ENCODE results near the gene ABHD17B.
"Not testable (repeated sequence)": the region's sequence is repeated elsewhere in the genome, so short reads cannot be mapped to it uniquely, and the experiment has no call there.

Gene ABHD17B

DNA sequence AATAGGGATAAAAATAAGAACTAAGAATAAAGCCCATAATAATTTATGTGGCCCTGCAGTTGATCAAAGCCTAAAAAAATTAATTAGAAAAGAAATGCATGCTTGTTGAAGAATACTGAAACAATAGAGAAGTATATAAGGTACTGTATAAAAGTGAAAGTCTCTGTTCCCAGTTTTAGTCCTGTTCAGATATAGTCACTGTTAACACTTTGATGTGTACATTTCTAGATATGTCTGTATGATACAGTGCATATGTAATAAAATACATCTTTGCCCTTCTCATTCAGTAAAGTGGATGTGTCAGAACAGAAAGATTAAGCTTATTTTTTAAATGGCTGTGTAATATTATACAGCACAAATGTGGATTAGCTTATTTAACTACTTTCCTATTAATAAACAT is 4.5 kb upstream of the ABHD17B start:
- DNase-seq (ENCODE audit: low read depth), result no peak

DNA sequence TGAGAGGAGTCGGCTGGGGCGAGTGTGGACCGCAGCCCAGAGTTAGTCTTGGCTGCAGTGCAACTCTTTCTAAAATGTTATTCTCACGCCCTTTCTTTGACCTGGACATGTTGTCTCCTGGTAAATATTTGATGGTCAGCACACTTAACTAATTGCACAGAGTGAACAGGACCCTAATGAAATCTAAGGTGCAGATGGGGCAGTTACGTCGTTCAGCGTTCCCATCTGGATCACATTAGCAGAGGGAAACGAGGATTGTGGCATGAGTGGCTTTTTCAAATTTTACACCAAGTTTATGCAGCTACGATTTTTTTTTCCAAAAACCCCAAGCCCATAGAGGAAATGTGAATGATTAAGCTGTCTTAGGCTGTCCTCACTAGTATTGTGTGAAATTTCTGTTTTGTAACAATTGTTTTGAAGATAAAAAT is 929 bp upstream of the ABHD17B start:
- no peak for DNase-seq (ENCODE audit: low read depth)

DNA sequence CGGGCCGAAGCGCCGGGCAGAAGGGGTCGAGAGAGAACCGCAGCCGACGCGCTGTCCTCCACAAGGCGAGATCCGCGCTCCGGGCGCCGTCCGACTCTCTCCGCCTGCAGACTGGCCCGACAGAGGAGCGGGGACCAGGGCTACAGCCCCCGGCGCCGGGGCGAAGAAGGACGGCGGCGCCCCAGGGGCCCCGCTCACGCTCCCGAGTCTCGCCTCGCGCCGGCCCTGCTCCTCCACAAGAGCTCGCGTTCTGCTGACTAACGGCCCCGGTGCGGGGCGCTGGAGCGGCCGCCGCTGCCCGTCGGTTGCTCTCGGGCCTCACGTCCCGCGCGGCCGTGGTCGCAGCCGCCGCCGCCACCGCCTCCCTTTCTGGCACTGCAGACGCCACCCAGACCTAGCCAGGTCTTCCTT is 338 bp downstream of the ABHD17B start:
- no peak for DNase-seq (ENCODE audit: low read depth)

DNA sequence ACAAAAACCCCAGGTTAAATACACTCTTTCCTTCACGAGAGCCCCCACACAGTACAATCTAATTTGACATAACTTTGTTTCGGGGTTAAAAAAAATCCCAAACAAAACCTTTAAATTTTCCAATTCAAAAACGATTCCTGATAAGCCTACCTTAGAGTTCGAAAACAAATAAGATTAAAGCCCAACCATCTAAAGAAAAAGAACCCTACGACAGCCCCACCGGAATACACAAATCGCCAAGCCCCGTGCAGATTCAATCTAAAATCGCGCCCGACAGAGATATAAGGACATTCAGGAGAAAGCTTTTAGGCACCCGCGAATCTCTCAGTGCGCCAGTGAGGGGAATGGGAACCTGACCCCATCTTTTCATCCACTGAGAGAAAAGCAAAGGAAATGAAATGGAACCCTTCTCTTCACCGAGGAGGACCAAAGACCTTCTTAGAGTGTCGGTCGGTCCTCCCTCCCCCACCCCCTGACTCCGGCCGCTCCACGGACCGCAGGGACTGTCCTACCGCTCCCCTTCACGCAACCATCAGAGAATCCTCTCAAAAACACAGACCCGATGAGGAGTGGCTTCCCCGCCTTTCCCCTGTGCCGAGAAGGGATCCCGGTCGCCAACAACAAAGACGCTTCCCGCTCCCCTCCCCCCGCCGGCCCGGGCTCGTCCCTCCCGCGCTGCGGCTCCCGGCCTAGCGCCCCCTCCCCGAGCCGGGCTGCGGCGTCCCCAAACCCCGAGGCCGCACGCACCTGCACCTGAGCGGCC is 925 bp downstream of the ABHD17B start:
- no peak for DNase-seq (ENCODE audit: low read depth)

DNA sequence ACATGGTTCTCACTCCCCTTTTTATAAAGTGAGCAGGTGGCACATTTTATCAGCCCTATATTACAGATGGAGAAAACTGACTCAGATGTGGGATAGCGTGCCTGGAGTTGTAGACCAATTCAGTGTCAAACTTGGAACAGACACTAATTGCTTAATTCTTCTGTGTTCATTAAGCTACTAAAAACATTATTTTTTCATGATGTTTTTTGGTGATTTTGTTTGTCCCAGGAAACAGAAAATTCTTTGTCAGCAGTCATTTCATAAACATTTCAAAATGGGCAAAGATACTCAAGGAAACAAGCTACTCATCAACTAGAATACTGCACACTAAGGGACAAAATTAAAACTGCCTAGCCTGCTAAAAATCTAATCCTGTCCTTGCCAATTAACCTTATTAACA is 2.2 kb downstream of the ABHD17B start:
- DNase-seq (ENCODE audit: low read depth), result no peak

DNA sequence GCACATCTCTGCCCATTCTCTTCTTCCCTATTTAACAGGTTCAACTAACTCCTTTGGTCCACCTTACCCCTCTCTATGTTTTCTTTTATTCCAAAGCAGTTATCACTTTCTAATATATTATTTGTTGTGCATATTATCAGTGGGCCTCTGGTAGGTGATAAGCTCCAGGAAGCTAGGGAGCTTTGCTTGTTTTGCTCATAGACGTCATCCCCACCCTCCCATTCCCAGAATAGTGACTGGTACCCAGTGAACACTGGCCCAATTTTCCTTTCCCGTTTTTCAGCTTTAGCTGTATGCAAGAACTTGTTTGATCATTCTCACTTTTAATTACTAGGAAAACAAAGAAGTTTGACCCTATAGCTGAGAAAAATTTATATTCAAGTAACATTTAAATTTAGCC is 6.9 kb downstream of the ABHD17B start:
- DNase-seq (ENCODE audit: low read depth), result no peak

DNA sequence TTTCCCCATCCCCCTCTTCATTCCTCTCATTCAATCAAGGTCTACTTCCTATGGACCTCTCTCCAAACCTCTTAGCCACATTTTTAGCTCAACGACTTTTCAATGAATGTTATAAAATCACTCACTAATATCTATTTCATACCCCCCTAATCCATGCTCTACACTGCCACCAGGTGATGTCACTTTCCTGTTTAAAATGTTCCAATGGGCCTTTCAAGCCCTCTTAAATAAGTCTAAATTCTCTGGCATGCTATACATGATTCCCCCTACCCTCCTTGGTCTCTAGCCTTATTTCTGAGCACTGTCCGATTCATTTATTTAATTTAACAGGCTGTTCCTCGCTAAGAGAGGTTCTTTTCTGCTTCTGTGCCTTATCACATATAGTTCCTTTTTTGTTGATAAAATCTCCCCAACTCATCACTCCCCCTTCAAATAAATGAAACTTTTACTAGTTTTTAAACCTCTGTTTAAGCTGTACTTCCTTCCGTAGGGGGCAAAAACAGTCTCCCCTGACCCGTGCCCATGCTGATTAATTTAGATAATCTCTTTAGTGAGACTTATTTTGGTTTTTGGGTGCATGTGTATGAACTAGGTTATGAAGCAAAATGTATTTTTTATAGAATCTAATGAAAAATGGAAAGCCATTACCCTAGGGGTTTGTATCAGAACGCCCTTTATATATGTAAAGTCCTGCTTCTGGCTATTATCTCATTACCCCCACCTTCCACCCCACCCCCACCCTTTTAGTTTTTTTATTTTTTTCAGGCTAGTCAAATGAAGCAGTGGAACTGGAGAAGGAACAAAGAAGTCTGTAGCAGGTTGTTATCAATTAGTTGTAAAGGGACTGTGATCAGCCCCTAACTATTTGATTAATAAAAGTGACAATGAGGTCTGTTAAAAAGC is 9.0 kb downstream of the ABHD17B start:
- no peak for DNase-seq (ENCODE audit: low read depth)

DNA sequence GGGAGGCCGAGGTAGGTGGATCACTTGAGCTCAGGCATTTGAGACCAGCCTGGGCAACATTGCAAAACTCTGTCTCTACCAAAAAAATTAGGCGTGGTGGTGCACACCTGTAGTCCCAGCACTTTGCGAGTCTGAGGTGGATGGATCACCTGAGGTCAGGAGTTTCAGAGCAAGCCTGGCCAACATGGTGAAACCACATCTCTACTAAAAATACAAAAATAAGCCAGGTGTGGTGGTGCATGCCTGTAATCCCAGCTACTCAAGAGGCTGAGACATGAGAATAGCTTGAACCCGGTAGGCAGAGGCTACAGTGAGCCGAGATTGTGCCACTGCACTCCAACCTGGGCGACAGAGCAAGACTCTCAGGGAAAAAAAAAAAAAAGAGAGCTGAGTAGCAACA is 12.2 kb downstream of the ABHD17B start:
- DNase-seq (ENCODE audit: low read depth), result not testable (repeated sequence)

DNA sequence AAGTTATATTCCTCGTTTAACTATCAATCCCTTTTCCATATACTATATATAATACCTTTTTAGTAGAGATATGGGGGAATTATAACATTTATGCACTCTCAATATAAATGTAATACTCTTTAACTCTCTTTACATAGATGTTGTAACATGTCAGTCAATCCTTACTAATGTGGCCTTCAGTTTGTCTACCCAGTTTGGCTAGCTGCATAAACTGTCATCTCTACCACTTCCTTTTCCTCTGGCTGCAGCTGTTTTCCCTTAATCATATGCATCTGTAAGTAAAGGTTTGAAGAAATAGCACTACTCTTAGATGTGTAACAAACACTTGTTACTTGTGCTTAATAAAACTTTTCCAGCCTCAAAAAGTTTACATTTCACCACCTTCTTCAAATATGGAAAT is 13.4 kb downstream of the ABHD17B start:
- DNase-seq (ENCODE audit: low read depth), result no peak

DNA sequence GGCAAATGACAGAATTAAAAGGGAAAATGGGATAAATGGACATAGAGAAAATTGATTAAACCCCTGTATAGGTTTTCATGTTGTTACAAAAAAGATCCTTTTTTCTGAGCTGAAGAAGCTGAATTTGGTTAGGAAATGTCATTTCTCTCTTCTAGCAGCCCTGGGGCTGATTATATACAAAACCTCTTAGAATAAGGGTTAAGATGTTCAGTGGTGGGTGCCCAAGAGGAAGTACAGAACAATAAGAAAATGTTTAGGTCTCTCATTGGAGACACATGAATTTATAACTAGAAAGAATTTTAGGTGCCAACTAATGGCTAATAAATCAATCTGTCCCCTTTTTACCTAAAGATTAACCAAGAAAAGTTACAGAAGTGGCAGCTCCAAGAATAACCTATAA is 14.2 kb downstream of the ABHD17B start:
- no peak for DNase-seq (ENCODE audit: low read depth)

DNA sequence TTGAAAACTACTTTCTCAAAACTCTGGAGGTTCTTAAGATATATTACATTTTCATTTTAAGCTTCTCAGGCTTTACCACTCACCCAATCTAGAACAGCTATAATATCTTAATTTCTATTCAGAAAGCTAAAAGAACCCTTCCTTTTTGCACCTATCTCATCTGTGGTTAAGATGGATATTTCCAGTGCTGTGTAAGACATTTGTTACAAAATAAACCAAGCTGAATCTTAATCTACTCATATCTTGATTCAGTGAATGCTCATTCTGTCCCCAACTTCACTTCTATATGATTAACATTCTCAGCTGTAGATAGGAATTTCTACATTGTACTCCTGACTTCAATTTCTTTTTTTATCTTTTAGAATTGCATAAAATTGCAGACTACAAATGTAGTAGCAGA is 15.0 kb downstream of the ABHD17B start:
- no peak for DNase-seq (ENCODE audit: low read depth)

DNA sequence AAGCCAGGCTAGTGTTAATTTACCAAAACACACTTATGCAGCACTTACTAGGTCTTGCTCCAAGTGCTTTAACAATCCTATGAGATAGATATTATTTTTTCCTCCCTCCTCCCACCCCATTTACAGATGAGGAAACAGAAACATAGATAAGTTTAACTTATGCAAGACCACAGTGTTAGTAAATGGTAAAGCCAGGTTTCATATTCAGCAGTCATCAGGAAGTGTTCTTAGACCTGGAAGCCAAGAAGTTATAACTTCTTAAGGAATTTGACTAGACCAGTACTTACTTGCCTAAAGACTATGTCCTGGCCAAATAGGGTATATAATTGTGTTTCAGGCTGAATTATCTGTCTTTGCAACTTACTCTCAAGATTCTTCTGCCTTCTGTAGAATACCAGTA is 15.9 kb downstream of the ABHD17B start:
- DNase-seq (ENCODE audit: low read depth), result no peak

DNA sequence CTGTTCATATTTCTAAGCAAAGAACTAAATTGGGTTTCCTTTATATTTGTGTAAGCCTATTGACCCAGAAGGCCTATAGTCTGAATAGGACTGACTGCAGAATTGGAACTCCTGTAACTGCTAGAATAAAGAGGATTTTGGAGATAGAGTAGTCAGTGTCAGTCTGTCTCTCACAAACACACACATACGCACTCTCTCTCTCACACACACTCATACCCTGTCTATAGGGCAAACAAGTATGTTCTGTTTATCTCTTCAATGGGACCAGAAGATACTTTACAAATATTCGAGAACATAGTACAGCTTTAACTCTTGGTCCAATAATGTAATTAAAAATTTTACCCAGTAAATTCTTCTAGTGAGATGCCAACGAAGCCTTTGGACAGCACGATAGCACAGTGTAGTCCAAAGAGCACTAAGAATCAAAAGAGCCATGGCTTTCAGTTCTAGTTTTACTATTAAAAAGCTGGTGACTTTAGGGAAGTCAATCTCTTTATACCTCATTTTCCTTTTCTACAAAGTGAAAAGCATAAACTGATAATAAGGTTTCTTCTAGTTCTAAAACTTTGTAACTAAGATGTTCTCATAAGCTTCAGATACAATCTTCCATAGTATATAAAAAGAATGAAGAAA is 19.3 kb downstream of the ABHD17B start:
- no peak for DNase-seq (ENCODE audit: low read depth)

DNA sequence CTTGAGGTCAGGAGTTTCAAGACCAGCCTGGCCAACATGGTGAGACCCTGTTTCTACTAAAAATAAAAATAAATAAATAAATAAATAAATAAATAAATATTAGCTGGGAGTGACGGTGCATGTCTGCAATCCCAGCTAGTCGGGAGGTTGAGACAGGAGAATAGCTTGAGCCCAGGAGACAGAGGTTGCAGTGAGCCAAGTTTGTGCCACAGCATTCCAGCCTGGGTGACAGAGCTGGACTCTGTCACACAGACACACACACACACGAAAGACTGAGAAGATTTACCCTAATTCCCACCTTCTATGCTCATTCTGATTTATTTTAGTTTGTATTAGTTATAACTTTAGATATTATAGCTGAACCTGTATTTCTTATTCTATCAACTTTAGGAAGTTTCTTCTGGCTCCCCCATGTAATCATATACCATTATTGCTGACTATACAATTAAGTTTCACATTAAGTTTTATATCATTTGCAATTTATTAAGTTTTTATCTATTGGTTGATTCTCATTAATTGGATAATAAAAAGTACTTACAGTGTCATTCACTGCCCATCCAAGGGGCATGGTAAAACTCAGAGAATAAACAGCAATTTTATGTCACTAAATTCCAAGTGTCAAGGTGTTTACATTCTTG is 20.8 kb downstream of the ABHD17B start:
- no peak for DNase-seq (ENCODE audit: low read depth)

DNA sequence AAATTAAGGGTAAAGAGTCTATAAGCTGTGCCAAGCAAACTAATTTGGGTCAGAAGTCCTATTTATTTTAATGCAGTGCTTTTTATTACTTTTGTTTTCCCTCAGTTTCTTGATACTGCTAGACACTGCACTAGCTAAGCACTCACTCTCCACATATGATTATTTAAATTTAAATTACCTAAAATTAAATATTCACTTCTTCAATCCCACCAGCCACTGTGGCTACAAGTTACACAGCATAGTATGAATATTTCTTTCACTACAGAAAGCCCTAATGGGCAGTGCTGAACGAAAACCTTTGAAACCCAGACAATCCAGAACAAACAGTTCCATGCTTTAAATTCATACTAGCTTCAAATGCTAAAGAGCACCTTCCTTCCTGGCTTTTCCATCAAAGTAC is 23.6 kb downstream of the ABHD17B start:
- DNase-seq (ENCODE audit: low read depth), result no peak

DNA sequence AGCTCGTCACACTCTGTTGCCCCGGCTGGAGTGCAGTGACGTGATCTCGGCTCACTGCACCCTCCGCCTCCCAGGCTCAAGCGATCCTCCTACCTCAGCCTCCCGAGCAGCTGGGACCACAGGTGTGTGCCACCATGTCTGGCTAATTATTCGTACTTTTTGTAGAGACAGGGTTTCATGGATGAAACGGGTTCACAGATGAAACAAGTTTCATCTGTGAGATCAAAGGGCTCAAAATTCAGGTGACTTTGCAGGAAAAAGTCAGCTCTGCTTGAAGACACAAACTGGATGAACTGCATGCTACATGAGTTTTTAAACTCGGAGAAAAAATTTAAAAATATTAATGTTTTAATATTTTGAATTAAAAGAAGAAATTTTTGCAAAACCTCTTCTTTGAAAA is 24.5 kb downstream of the ABHD17B start:
- DNase-seq (ENCODE audit: low read depth), result no peak

DNA sequence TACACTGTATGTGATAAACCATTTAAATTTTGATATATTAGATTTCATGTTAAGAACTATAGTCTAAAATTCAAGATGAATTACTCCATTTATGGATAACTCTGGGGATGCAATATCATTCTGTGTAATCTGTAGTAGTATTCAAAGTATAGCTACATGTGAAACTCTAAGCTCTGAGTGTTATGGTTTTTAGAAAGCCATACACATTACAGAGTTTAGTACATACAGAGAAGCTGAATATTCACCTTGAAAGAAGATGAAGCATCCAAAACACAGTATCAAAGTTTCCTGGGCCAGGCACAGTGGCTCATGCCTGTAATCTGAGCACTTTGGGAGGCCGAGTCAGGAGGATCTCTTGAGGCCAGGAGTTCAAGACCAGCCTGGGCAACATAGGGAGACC is 25.0 kb downstream of the ABHD17B start:
- DNase-seq (ENCODE audit: low read depth), result no peak

DNA sequence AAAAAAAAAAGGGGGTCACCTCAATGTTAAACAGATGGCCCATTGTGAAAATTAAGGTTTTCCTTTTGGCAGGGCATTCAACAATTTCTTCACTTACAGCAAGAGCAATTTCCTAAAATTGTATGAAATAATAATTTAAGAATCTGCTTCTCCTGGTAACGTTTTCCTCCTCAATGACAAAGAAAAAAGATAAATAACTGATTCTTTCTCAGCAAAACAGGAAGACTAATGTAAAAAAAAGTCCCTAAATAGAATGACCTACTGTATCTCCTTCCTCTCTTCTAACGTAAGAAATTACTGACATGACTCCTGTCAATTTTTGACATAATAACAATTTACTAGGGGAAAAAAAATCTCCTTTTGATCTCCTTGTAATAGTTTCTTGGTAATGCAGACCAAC is 25.5 kb downstream of the ABHD17B start:
- DNase-seq (ENCODE audit: low read depth), result no peak

DNA sequence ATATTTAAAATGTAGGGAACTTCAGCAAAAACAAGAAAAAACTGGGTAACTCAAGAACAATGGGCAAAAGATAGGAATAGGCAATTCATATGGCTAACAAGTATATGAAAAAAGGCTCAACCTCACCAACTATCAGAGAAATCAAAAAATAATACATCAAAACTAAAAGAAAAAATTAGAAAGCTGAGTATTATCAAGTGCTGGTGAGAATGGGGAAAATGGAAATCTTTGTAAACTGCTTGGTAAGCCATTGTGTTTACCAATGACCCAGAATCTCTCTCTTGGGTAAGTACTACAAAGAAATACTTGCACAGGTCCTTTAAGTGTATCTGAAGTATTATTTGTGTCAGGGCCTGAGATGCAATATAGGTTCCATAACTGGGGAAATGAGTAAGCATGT is 27.0 kb downstream of the ABHD17B start:
- DNase-seq (ENCODE audit: low read depth), result no peak

DNA sequence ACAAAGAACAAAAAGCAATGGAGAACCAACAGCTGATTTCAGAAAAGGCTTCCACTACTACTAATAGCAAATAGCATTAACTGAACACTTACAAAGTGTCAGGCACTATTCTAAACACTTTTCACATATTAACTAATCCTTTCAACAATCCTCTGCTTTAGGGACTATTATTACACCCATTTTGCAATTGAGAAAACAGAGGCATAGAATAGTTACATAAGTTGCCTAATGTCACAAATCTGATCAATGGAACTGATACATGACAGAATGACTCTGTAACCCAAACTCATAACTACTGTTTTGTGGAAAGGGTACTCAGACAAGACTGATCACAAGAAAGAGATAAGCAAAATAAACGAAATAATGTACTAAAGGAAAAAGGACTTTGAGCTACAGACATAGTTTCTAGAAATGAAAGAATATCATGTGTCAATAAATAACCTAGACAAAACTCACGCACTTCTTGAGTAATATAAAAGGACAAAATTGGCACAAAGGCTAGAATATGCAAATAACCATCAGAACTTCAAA is 31.3 kb downstream of the ABHD17B start:
- no peak for DNase-seq (ENCODE audit: low read depth)

DNA sequence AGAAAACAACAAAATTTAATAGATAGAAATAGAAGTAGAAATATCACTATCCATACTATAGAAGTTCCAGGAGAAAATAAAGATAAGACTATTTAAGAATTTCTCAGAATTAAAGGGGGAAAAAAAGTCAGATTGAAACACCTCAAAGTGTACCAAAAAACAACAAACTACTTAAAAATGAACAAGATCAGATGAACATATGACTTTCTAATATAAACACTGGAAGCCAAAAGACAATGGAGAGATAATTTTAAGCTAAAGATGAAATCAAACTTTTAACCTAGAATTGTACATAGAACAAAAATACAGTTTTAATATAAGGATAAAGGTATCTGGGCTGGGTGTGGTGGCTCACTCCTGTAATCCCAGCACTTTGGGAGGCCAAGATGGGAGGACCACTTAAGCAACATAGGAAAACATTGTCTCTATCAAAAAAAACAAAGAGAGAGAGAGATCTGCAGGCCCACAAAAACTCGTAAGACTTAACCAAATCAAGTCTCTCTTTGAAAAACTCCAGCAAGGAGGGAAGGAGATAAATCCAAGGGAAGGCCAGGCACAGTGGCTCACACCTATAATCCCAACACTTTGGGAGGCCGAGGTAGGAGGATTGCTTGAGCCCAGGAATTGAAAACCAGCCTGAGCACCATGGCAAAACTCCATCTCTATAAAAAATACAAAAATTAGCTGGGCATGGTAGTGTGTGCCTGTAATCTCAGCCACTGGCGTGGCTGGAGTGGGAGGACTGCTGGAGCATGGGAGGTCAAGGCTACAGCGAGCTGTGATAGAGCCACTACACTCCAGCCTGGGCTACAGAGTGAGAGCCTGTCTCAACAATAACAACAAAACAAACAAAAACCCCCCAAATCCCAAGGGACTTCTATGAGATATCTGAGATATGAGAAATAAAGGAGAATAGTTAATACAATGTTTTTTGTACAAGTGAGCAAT is 32.4 kb downstream of the ABHD17B start:
- DNase-seq (ENCODE audit: low read depth), result no peak
